BLaER1 (cell line): ENCODE results near the gene GDPGP1.
"Not testable (repeated sequence)": the region's sequence is repeated elsewhere in the genome, so short reads cannot be mapped to it uniquely, and the experiment has no call there.

ENCODE experiments used
- H3K27ac ChIP-seq: shearing (Covaris generic); formaldehyde crosslinking; 2 replicates; pipeline ENCODE4 v1.8.1; 2022
- H3K27me3 ChIP-seq: shearing (Covaris generic); formaldehyde crosslinking; 2 replicates; pipeline ENCODE4 v1.8.1; 2022
- H3K36me3 ChIP-seq: shearing (Covaris generic); formaldehyde crosslinking; 2 replicates; pipeline ENCODE4 v1.8.1; 2022
- H3K4me1 ChIP-seq: shearing (Covaris generic); formaldehyde crosslinking; 2 replicates; pipeline ENCODE4 v1.8.1; 2022
- H3K4me2 ChIP-seq: shearing (Covaris generic); formaldehyde crosslinking; 2 replicates; pipeline ENCODE4 v1.8.1; 2022
- H3K4me3 ChIP-seq: shearing (Covaris generic); formaldehyde crosslinking; 2 replicates; pipeline ENCODE4 v1.8.1; 2022
- H3K9ac ChIP-seq: shearing (Covaris generic); formaldehyde crosslinking; 2 replicates; pipeline ENCODE4 v1.8.1; 2022
- H3K9me3 ChIP-seq: shearing (Covaris generic); formaldehyde crosslinking; 2 replicates; pipeline ENCODE4 v1.8.1; 2022
- H4K20me1 ChIP-seq: shearing (Covaris generic); formaldehyde crosslinking; 2 replicates; pipeline ENCODE4 v1.8.1; 2022
- Cebpa-rat ChIP-seq: shearing (Covaris generic); IDR thresholded peaks from 2 replicates; pipeline ENCODE4 v1.8.1; 2022

The GDPGP1 gene

GRCh38 chr15:90234096-90234988 is at the start of gene GDPGP1:
Gene GDPGP1 (plus strand): TSS chr15:90234209. CDS start chr15:90240909, 6,700 bp downstream.
- H3K9ac ChIP-seq = peak within 1 kb of the TSS; percentile 81
- H3K27me3 ChIP-seq = no peaks in the 10 kb centered on the region
- H3K9me3 ChIP-seq = no peaks in the 10 kb centered on the region
- peak within 1 kb of the TSS; percentile 94 for H3K4me2 ChIP-seq
- peak within 1 kb of the TSS; percentile 87 for H3K4me3 ChIP-seq
- TF ChIP-seq Cebpa-rat = no peak
- H3K36me3 ChIP-seq = peaks cover 42% of the 10 kb centered on the region
- peaks cover 47% of the 10 kb centered on the region for H3K4me1 ChIP-seq
- H4K20me1 ChIP-seq = peaks cover 27% of the 10 kb centered on the region
- peak within 1 kb of the TSS; percentile 78 for H3K27ac ChIP-seq

- H4K20me1 ChIP-seq = no peaks in the 10 kb centered on the region
- no peaks in the 10 kb centered on the region for H3K27me3 ChIP-seq
- H3K9me3 ChIP-seq = no peaks in the 10 kb centered on the region
- no peaks in the 10 kb centered on the region for H3K36me3 ChIP-seq
- TF ChIP-seq Cebpa-rat = no peak
- H3K4me2 ChIP-seq = peak overlapping the region; percentile 82
- peak overlapping the region; percentile 82 for H3K27ac ChIP-seq
- H3K4me3 ChIP-seq = peak overlapping the region; percentile 75
- H3K9ac ChIP-seq = peak overlapping the region; percentile 72
- peaks cover 80% of the 10 kb centered on the region for H3K4me1 ChIP-seq
These were observed 49.0 kb upstream of the GDPGP1 start for GRCh38 chr15:90184786-90185704.

GRCh38 chr15:90187257-90187868 is 46.6 kb upstream of the GDPGP1 start:
- Histone ChIP-seq H3K9ac (peak overlapping the region; percentile 1; the same call in 1 of the 2 replicates), H3K4me2 (peak overlapping the region; percentile 45; the same call in 1 of the 2 replicates), H3K36me3 (no peaks in the 10 kb centered on the region), H4K20me1 (no peaks in the 10 kb centered on the region), H3K27me3 (no peaks in the 10 kb centered on the region), H3K4me3 (no peak overlapping the region), H3K4me1 (peaks cover 90% of the 10 kb centered on the region), H3K27ac (peak overlapping the region; percentile 33), H3K9me3 (no peaks in the 10 kb centered on the region)
- TF ChIP-seq Cebpa-rat = no peak

- H3K9me3 ChIP-seq, H3K36me3 ChIP-seq, H4K20me1 ChIP-seq, H3K27me3 ChIP-seq, H3K9ac ChIP-seq, H3K4me3 ChIP-seq: not testable (repeated sequence)
- Histone ChIP-seq H3K4me1 (peaks cover 90% of the 10 kb centered on the region), H3K4me2 (peak overlapping the region; percentile 97), H3K27ac (peak overlapping the region; percentile 98)
These were observed 45.9 kb upstream of the GDPGP1 start for GRCh38 chr15:90188065-90188464.

GRCh38 chr15:90188914-90189748 is 44.9 kb upstream of the GDPGP1 start:
- H3K4me1 ChIP-seq = peaks cover 92% of the 10 kb centered on the region
- H3K9ac ChIP-seq = peak overlapping the region; percentile 91
- TF ChIP-seq Cebpa-rat = no peak
- no peaks in the 10 kb centered on the region for H3K36me3 ChIP-seq
- H3K27ac ChIP-seq = peak overlapping the region; percentile 98
- peak overlapping the region; percentile 97 for H3K4me2 ChIP-seq
- H3K9me3 ChIP-seq = no peaks in the 10 kb centered on the region
- no peak overlapping the region for H3K4me3 ChIP-seq
- no peaks in the 10 kb centered on the region for H3K27me3 ChIP-seq
- no peaks in the 10 kb centered on the region for H4K20me1 ChIP-seq

- TF ChIP-seq Cebpa-rat = no peak
- Histone ChIP-seq H3K4me3 (peak overlapping the region; percentile 53; the same call in 1 of the 2 replicates), H3K27me3 (no peaks in the 10 kb centered on the region), H3K9me3 (no peaks in the 10 kb centered on the region), H3K36me3 (no peaks in the 10 kb centered on the region), H4K20me1 (no peaks in the 10 kb centered on the region), H3K4me2 (peak overlapping the region; percentile 97), H3K9ac (peak overlapping the region; percentile 91), H3K4me1 (peaks cover 95% of the 10 kb centered on the region), H3K27ac (peak overlapping the region; percentile 98)
These were observed 44.1 kb upstream of the GDPGP1 start for GRCh38 chr15:90189781-90190467.

- peaks cover 95% of the 10 kb centered on the region for H3K4me1 ChIP-seq
- no peaks in the 10 kb centered on the region for H3K9me3 ChIP-seq
- H3K27me3 ChIP-seq = no peaks in the 10 kb centered on the region
- peak; percentile 82 for TF ChIP-seq Cebpa-rat
- peak overlapping the region; percentile 97 for H3K4me2 ChIP-seq
- H3K9ac ChIP-seq = peak overlapping the region; percentile 91
- H3K4me3 ChIP-seq = peak overlapping the region; percentile 53
- H3K36me3 ChIP-seq = no peaks in the 10 kb centered on the region
- no peaks in the 10 kb centered on the region for H4K20me1 ChIP-seq
- peak overlapping the region; percentile 98 for H3K27ac ChIP-seq
These were observed 43.2 kb upstream of the GDPGP1 start for GRCh38 chr15:90190606-90191343.

GRCh38 chr15:90191344-90191687 is 42.7 kb upstream of the GDPGP1 start:
- H3K27ac ChIP-seq = peak overlapping the region; percentile 98

More at GRCh38 chr15:90191344-90191687, 42.7 kb upstream of the GDPGP1 start:
- Histone ChIP-seq H3K9me3 (no peaks in the 10 kb centered on the region), H3K4me2 (peak overlapping the region; percentile 97), H3K4me3 (peak overlapping the region; percentile 53), H3K9ac (peak overlapping the region; percentile 91), H3K4me1 (peaks cover 90% of the 10 kb centered on the region), H3K36me3 (no peaks in the 10 kb centered on the region), H4K20me1 (no peaks in the 10 kb centered on the region), H3K27me3 (no peaks in the 10 kb centered on the region)
- 0 out of 2 replicates have a peak, but pooled peaks have one; percentile 1 for TF ChIP-seq Cebpa-rat
